Stimulated activated CD4-positive, alpha-beta T cell treated with anti-CD3 and anti-CD28 coated beads, Interleukin-12 subunit alpha, Interleukin-12 subunit beta, amount 100 ng/mL, for 24 hours (primary cell): Measurements from ENCODE around the gene TBRG4.

ENCODE experiments used
- DNase-seq, 2 experiments: peaks; one replicate each; pipeline ENCODE4 v3.0.0-alpha.2; 2020; ENCODE audit warnings: low read depth in 2 of 2

Gene TBRG4

GRCh38 chr7:45055016-45055415, 56.5 kb downstream of the TBRG4 start:
- no peak for DNase-seq

DNA sequence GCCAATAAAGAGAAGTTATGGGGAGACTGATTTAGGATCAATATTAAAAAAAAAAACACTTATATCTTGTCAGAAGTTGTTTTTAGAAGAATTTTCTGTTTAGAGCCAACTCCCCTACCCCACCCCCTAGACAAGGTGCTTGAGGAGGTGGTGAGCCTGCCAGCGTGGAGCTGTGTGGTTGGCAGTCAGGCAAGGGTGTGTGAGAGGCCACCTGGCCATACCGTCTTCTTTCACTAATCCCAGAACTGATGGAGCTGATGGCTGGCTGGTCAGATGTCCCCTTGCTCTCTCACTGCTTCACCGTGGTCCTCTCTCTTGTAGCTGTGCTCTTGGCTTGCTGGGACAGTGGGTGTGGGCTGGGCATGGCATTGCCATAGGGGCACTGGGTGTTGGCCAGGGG, 57.1 kb downstream of the TBRG4 start:
- DNase-seq, result no peak

GRCh38 chr7:45053941-45054340, 57.6 kb downstream of the TBRG4 start:
- no peak for DNase-seq

GRCh38 chr7:45053401-45053800, 58.1 kb downstream of the TBRG4 start:
- no peak for DNase-seq

DNA sequence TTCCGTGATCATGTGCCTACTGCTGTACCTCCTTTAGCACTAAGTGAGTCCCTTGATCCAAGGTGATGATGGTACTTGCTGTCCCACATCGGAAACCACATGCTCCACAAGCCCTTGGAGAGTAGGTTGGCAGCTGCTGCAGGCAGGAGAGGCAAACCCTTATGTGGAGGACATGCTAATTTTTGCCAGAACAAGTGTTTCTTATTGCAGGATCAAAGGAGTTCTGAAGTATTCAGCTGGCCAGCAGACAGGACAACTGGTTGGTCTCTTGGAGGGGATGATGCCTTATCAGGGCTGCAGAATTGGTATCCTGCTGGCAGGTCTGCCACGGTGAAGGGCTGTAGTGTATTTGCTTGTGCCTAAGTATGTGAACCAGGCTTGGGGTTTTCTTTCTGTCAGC, 59.5 kb downstream of the TBRG4 start:
- DNase-seq, result no peak

DNA sequence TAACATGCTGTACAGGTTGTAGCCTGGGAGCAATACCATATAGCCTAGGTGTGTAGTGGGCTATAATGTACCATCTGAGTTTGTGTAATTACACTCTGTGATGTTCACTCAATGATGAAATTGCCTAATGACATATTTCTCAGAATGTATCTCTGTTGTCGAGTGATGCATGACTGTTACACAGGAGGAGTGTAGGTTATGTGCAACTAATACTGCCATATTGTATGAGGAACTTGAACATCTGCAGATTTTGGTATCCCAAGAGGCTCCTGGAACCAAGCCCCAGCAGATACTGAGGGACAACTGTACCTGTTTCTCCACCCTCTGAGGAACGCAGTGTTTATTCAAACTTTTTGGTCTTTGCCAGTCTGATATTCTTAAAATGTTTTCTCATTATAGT, 61.3 kb downstream of the TBRG4 start:
- no peak for DNase-seq
